WTC11 (cell line): Measurements from ENCODE around the gene C1GALT1C1.

Experiments
- FOXP1 ChIP-seq: sonication (generic); formaldehyde crosslinking; IDR thresholded peaks from 2 replicates; pipeline ENCODE4 v1.8.0; 2022; ENCODE audit warnings: missing genetic modification reagents, mild to moderate bottlenecking, moderate library complexity, borderline replicate concordance
- PREB ChIP-seq: sonication (generic); formaldehyde crosslinking; IDR thresholded peaks from 2 replicates; pipeline ENCODE4 v1.8.1; 2022; ENCODE audit warnings: mild to moderate bottlenecking, missing genetic modification reagents, moderate library complexity, borderline replicate concordance
- TF ChIP-seq, protein P1 (sequence below): sonication (generic); formaldehyde crosslinking; IDR thresholded peaks from 2 replicates; pipeline ENCODE4 v1.8.0; 2023; ENCODE audit warnings: missing genetic modification reagents
- TF ChIP-seq, protein P2 (sequence below): fragments of 200-600 bp; IDR thresholded peaks from 2 replicates; pipeline ENCODE4 v1.8.0; 2022; ENCODE audit warnings: antibody characterized with exemption
- TF ChIP-seq, protein P3 (sequence below): fragments of 250-450 bp; sonication (Bioruptor Pico); IDR thresholded peaks from 2 replicates; pipeline ENCODE4 v2.1.2; 2022; ENCODE audit warnings: mild to moderate bottlenecking, moderate library complexity

DNA sequence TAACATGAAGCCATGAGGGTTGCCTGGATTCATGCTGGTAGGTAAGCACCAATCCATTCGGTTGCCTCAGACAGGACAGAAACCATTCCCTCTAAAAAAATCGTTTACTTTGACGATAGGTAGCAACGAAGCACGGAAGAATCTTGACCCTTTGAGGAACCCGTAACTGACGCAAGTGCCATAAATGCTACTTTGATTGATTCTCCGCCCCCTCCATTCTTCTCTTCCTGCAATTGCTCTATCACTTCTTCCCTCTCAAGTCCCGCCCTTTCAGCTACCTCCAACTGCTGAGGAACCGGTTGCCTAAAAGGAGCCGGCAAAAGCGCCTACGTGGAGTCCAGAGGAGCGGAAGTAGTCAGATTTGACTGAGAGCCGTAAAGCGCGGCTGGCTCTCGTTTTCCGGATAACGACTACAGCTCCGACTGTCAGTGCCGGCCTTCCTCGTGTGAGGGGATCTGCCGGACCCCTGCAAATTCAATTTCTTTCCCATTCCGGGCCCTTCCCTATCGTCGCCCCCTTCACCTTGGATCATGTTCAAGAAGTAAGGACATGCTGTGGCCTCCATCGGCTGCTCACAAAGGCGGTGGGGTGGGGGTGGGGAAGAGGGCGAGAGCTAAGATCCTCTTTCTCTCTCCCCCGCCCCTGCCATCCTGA, 26.0 kb downstream of the C1GALT1C1 start, which contains the start of gene MCTS1:
- TF ChIP-seq, protein P1, sequence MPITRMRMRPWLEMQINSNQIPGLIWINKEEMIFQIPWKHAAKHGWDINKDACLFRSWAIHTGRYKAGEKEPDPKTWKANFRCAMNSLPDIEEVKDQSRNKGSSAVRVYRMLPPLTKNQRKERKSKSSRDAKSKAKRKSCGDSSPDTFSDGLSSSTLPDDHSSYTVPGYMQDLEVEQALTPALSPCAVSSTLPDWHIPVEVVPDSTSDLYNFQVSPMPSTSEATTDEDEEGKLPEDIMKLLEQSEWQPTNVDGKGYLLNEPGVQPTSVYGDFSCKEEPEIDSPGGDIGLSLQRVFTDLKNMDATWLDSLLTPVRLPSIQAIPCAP: no peak
- TF ChIP-seq, protein P2, sequence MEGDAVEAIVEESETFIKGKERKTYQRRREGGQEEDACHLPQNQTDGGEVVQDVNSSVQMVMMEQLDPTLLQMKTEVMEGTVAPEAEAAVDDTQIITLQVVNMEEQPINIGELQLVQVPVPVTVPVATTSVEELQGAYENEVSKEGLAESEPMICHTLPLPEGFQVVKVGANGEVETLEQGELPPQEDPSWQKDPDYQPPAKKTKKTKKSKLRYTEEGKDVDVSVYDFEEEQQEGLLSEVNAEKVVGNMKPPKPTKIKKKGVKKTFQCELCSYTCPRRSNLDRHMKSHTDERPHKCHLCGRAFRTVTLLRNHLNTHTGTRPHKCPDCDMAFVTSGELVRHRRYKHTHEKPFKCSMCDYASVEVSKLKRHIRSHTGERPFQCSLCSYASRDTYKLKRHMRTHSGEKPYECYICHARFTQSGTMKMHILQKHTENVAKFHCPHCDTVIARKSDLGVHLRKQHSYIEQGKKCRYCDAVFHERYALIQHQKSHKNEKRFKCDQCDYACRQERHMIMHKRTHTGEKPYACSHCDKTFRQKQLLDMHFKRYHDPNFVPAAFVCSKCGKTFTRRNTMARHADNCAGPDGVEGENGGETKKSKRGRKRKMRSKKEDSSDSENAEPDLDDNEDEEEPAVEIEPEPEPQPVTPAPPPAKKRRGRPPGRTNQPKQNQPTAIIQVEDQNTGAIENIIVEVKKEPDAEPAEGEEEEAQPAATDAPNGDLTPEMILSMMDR: no peak
- TF ChIP-seq FOXP1 (CRISPR knock-in tag): no peak
- TF ChIP-seq PREB: no peak
- TF ChIP-seq, protein P3, sequence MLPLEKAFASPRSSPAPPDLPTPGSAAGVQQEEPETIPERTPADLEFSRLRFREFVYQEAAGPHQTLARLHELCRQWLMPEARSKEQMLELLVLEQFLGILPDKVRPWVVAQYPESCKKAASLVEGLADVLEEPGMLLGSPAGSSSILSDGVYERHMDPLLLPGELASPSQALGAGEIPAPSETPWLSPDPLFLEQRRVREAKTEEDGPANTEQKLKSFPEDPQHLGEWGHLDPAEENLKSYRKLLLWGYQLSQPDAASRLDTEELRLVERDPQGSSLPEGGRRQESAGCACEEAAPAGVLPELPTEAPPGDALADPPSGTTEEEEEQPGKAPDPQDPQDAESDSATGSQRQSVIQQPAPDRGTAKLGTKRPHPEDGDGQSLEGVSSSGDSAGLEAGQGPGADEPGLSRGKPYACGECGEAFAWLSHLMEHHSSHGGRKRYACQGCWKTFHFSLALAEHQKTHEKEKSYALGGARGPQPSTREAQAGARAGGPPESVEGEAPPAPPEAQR (CRISPR knock-in tag): no peak
